Measurements from ENCODE around the gene NBR1.
"Not testable (repeated sequence)": the region's sequence is repeated elsewhere in the genome, so short reads cannot be mapped to it uniquely, and the experiment has no call there.

DNA sequence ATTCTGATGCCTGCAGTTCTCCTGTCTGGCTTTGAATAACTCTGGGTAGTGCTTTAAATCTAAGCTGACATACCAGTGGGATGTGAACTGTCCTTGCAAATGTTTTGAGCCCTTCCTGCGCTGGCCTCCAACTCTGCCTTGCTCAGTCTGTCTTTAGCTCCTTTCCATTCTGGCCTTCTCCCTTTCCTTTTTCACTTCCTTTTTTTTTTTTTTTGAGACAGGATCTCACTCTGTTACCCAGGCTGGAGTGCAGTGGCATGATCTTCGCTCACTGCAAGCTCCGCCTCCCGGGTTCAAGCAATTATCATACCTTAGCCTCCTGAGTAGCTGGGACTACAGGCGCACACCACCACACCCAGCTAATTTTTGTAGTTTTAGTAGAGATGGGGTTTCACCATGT is 37.6 kb upstream of the NBR1 start:
- TF ChIP-seq TARDBP (IDR thresholded peaks at IDR 0.05); BHLHE40 (IDR thresholded peaks at IDR 0.05; ENCODE audit: borderline replicate concordance); L3MBTL2 (conservative IDR thresholded peaks at IDR 0.05); LEF1 (IDR thresholded peaks at IDR 0.05; ENCODE audit: borderline replicate concordance); FOXM1 (IDR thresholded peaks at IDR 0.05; ENCODE audit: borderline replicate concordance); FOXA1 (IDR thresholded peaks at IDR 0.05); NFRKB (IDR thresholded peaks at IDR 0.05); ZNF384 (IDR thresholded peaks at IDR 0.05); SP1 (IDR thresholded peaks at IDR 0.05); ARNT (IDR thresholded peaks at IDR 0.05); SUZ12 (IDR thresholded peaks at IDR 0.05); HDGF (IDR thresholded peaks at IDR 0.05; ENCODE audit: borderline replicate concordance); CTBP1 (IDR thresholded peaks at IDR 0.05; ENCODE audit: borderline replicate concordance); ELF4 (IDR thresholded peaks at IDR 0.05): not testable (repeated sequence)

All from HEK293T (cell line).